ENCODE results near the gene LRRC4C. TPM values are rescaled to one million over a fixed set of nuclear protein-coding genes. Genes with fewer than 3 reads are reported as not detected.

The LRRC4C gene
- total and polyA plus RNA-seq, 2 donors (not counting 3 experiments of a cell fraction or from before 2014, with no cell fraction given): not detected

DNA sequence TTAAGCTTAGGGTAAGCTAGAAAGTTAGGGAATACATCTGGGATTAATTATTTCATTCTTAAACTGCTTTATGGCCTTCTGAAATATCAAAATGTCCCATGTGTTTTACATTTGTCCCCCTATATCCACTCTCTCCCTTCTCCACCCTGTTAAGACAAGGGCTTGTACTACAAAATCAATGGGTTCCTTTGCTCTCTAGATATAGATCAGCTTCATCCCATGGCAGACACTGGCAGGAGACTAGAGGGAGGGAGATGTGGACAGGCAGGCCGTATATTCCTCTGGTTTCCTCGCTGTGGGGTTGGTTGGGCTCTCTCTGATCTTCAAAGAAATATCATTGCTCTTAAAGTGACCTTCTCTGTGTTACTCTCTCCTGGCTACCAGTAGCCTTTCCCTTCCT, 1281.0 kb downstream of the LRRC4C start:
- TF ChIP-seq POLR2AphosphoS5 (IDR thresholded peaks at IDR 0.05; ENCODE audit: insufficient read depth, low read depth, low read length) (no peak), FOS (IDR thresholded peaks at IDR 0.05; ENCODE audit: borderline replicate concordance, insufficient read depth, low read length) (no peak), JUN (IDR thresholded peaks at IDR 0.05; ENCODE audit: borderline replicate concordance, insufficient read depth, insufficient read length, low read depth) (no peak), POLR2A (IDR thresholded peaks at IDR 0.05; ENCODE audit: low read depth, low read length) (no peak), MYC (IDR thresholded peaks at IDR 0.05; ENCODE audit: low read depth, low read length) (no peak), EZH2 (IDR thresholded peaks at IDR 0.05; ENCODE audit: borderline replicate concordance, low read depth, low read length, severe bottlenecking) (no peak)
- TF ChIP-seq, protein P1, sequence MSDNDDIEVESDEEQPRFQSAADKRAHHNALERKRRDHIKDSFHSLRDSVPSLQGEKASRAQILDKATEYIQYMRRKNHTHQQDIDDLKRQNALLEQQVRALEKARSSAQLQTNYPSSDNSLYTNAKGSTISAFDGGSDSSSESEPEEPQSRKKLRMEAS (IDR thresholded peaks at IDR 0.05; ENCODE audit: insufficient read depth, insufficient read length): no peak
- TF ChIP-seq, protein P2, sequence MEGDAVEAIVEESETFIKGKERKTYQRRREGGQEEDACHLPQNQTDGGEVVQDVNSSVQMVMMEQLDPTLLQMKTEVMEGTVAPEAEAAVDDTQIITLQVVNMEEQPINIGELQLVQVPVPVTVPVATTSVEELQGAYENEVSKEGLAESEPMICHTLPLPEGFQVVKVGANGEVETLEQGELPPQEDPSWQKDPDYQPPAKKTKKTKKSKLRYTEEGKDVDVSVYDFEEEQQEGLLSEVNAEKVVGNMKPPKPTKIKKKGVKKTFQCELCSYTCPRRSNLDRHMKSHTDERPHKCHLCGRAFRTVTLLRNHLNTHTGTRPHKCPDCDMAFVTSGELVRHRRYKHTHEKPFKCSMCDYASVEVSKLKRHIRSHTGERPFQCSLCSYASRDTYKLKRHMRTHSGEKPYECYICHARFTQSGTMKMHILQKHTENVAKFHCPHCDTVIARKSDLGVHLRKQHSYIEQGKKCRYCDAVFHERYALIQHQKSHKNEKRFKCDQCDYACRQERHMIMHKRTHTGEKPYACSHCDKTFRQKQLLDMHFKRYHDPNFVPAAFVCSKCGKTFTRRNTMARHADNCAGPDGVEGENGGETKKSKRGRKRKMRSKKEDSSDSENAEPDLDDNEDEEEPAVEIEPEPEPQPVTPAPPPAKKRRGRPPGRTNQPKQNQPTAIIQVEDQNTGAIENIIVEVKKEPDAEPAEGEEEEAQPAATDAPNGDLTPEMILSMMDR (IDR thresholded peaks at IDR 0.05; ENCODE audit: extremely low read depth in 1 of 2, insufficient read depth in 1 of 2, low read depth in 1 of 2, low read length in 2 of 2): no peak
- Histone ChIP-seq H3K79me2 (ENCODE audit: control insufficient read depth, insufficient read depth, low read length) (no peaks in the 10 kb centered on the region), H3K36me3 (ENCODE audit: control insufficient read depth in 2 of 2, extremely low read depth in 1 of 2, insufficient read depth in 2 of 2, low read length in 2 of 2) (no peaks in the 10 kb centered on the region), H3K9me1 (replicated peaks; ENCODE audit: control insufficient read depth, extremely low read depth, insufficient read depth, low read length) (no peaks in the 10 kb centered on the region), H2AFZ (ENCODE audit: low read depth, low read length) (no peak overlapping the region), H3K9ac (replicated peaks; ENCODE audit: extremely low read depth, insufficient read depth, low read length) (no peak overlapping the region), H3K27ac (ENCODE audit: insufficient read depth, low read depth, low read length) (no peak overlapping the region), H3K4me3 (replicated peaks in 1 of 3; ENCODE audit: insufficient read depth in 1 of 3, low read depth in 1 of 3, low read length in 3 of 3) (no peak overlapping the region), H4K20me1 (replicated peaks; ENCODE audit: control insufficient read depth, extremely low read depth, insufficient read depth, low read length) (no peaks in the 10 kb centered on the region), H3K27me3 (ENCODE audit: control insufficient read depth in 2 of 2, insufficient read depth in 2 of 2, low read length in 2 of 2) (no peaks in the 10 kb centered on the region), H3K4me1 (ENCODE audit: control insufficient read depth, extremely low read depth, insufficient read depth, low read length) (no peaks in the 10 kb centered on the region), H3K9me3 (replicated peaks; ENCODE audit: control insufficient read depth, insufficient read depth, low read length) (no peaks in the 10 kb centered on the region), H3K4me2 (ENCODE audit: insufficient read depth, low read length) (no peak overlapping the region)
- intact Hi-C loops (cut with micrococcal nuclease): no loop called here
- no TSS peak for BruUV-seq (replicated peaks)
- DNase-seq (ENCODE audit: low read depth, low spot score) (no peak), FAIRE-seq (no peak)
- ChIA-PET POLR2A (no interaction called here), CTCF (no interaction called here)
- dilution Hi-C loops (cut with MboI; ENCODE audit: extremely low pct_ligation_motif_present, low sequenced_read_pairs): no loop called here

All from endothelial cell of umbilical vein (primary cell).